Sigmoid colon (tissue), 7 donors: ENCODE data around the gene PDE5A. TPM values are rescaled to one million over a fixed set of nuclear protein-coding genes. Genes with fewer than 3 reads are reported as not detected.
"Not testable (repeated sequence)": the region's sequence is repeated elsewhere in the genome, so short reads cannot be mapped to it uniquely, and the experiment has no call there.

Source experiments
- DNase-seq: peaks from one replicate; pipeline ENCODE4 v3.0.0-alpha.2; 2019
- H3K27ac ChIP-seq, 4 donors: fragments of 200-600 bp; sonication (generic); one replicate each; pipeline ENCODE4 v1.5.1; 2016 to 2019; ENCODE audit warnings: mild to moderate bottlenecking in 1 of 4
- H3K27me3 ChIP-seq, 3 donors: fragments of 200-600 bp; sonication (generic); one replicate each; pipeline ENCODE4 v1.5.1; 2019; ENCODE audit warnings: mild to moderate bottlenecking in 1 of 3
- H3K36me3 ChIP-seq, 4 donors: fragments of 200-600 bp; sonication (generic); one replicate each; pipeline ENCODE4 v1.5.1; 2016 to 2019
- H3K4me1 ChIP-seq, 4 donors: fragments of 200-600 bp; sonication (generic); one replicate each; pipeline ENCODE4 v1.5.1; 2017 to 2019
- H3K4me3 ChIP-seq, 4 donors: fragments of 200-600 bp; sonication (generic); one replicate each; pipeline ENCODE4 v1.5.1; 2017 to 2019; ENCODE audit warnings: mild to moderate bottlenecking in 2 of 4, moderate library complexity in 1 of 4
- H3K9me3 ChIP-seq, 4 donors: fragments of 200-600 bp in 3 of 4; sonication (generic) in 3 of 4; one replicate each; pipeline versions ENCODE4 v1.5.1 to v1.6.1; 2013 to 2019
- EP300 ChIP-seq, 4 donors: sonication (generic); formaldehyde crosslinking; IDR thresholded peaks; one replicate each; pipeline ENCODE4 v1.6.1; 2017; ENCODE audit warnings: antibody characterized with exemption in 4 of 4
- POLR2A ChIP-seq, 2 donors: fragments of 450-650 bp; IDR thresholded peaks; one replicate each; pipeline ENCODE4 v1.6.1; 2016; ENCODE audit warnings: antibody characterized with exemption in 2 of 2, mild to moderate bottlenecking in 2 of 2, moderate library complexity in 2 of 2
- POLR2AphosphoS5 ChIP-seq, 4 donors: sonication (generic); formaldehyde crosslinking; IDR thresholded peaks; one replicate each; pipeline ENCODE4 v1.6.1; 2017; ENCODE audit warnings: antibody characterized with exemption in 4 of 4
- WGBS, 2 donors: extraction: QIAGEN DNeasy Blood & Tissue Kit; methylation state at CpG; one replicate each; pipeline ENCODE4 v1.1.7; 2013; 5-methylcytosine and 5-hydroxymethylcytosine counted together
- intact Hi-C: fragments of 100-400 bp; cut with DNase I; formaldehyde crosslinking; loops from one replicate; pipeline ENCODE4 v1.15.1; 2023
- polyA plus RNA-seq, 3 donors: library from polyadenylated mRNA; stranded (reverse); fragments of 200-250 nt; gene quantifications; one replicate each; pipeline ENCODE4 v1.2.3, GENCODE V29; 2013
- total RNA-seq, 4 donors: library from RNA; depleted of rRNA; stranded (reverse); fragments of >200 nt; gene quantifications; one replicate each; pipeline ENCODE4 v1.1.0, GENCODE V29; 2016
- TF ChIP-seq, protein P1 (sequence below), 4 experiments: fragments of 450-650 bp in 3 of 4; fragments of 200-600 bp in 1 of 4; IDR thresholded peaks; one replicate each; pipeline ENCODE4 v1.5.1; 2016 to 2019; ENCODE audit warnings: antibody characterized with exemption in 4 of 4, mild to moderate bottlenecking in 3 of 4, moderate library complexity in 2 of 4
- donor health status: healthy with polysubstance abuse.
- donor health status: Bipolar disorder and iron deficiency.
- donor health status: healthy.

The PDE5A gene
- total and polyA plus RNA-seq, 7 donors, result 5.5 to 209 (median 138) TPM

DNA sequence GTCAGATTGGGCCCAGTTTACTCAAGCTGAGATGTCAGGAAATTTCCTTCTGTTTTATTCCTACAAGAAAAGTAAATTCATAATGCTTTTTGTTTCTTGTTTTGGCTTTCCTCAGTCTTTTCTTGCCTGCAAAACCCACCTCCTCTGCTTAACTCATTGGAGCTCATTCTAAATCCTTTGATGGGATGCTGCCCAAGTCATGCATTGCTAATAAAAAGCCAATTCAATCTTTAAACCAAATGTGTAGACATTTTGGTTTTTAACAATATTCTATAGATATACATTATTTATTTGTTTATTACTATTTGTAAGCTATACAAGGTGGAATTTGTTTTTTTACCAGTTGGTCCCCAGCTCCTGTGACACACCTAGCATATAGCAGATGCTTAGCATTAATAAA is 13.2 kb upstream of the PDE5A start:
- intact Hi-C loops, result no loop called here
- TF ChIP-seq POLR2AphosphoS5 (IDR thresholded peaks at IDR 0.05) (no peak), POLR2A (IDR thresholded peaks at IDR 0.05) (no peak), EP300 (IDR thresholded peaks at IDR 0.05) (no peak)
- TF ChIP-seq, protein P1, sequence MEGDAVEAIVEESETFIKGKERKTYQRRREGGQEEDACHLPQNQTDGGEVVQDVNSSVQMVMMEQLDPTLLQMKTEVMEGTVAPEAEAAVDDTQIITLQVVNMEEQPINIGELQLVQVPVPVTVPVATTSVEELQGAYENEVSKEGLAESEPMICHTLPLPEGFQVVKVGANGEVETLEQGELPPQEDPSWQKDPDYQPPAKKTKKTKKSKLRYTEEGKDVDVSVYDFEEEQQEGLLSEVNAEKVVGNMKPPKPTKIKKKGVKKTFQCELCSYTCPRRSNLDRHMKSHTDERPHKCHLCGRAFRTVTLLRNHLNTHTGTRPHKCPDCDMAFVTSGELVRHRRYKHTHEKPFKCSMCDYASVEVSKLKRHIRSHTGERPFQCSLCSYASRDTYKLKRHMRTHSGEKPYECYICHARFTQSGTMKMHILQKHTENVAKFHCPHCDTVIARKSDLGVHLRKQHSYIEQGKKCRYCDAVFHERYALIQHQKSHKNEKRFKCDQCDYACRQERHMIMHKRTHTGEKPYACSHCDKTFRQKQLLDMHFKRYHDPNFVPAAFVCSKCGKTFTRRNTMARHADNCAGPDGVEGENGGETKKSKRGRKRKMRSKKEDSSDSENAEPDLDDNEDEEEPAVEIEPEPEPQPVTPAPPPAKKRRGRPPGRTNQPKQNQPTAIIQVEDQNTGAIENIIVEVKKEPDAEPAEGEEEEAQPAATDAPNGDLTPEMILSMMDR (IDR thresholded peaks at IDR 0.05), result no peak
- Histone ChIP-seq H3K4me3 (no peak overlapping the region), H3K27ac (no peak overlapping the region), H3K36me3 (no peaks in the 10 kb centered on the region), H3K4me1 (peaks cover 0 to 10% (median 4%) of the 10 kb centered on the region in 4 donors), H3K9me3 (no peaks in the 10 kb centered on the region), H3K27me3 (no peaks in the 10 kb centered on the region)
- DNase-seq, result no peak

DNA sequence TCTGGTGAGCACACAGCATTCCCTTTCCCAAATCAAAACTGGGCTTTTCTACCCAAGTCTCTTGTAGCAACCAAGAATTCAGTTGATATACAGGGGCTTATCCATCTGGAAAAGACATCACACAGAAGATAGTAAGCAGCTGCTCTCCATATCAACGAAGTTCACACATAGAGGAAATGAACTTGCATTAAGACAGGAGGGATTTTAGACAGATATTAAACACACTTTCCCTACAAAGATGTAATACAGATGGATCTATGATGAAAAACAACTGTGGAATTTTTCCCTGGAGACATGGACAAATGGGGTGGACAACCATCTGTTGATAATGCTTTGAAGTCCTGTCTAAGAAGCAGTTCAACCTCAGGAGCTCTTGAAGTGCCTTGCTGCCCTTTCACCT is 9.8 kb upstream of the PDE5A start:
- Histone ChIP-seq H3K9me3 (no peaks in the 10 kb centered on the region), H3K27ac (no peak overlapping the region), H3K4me3 (no peak overlapping the region), H3K4me1 (no peaks in the 10 kb centered on the region), H3K36me3 (no peaks in the 10 kb centered on the region), H3K27me3 (no peaks in the 10 kb centered on the region)
- WGBS, 2 donors, result 53 to 61% methylated on average over 1 of the region's 1 CpG
- intact Hi-C loops, result no loop called here
- TF ChIP-seq POLR2AphosphoS5 (IDR thresholded peaks at IDR 0.05) (peak in 1 of 4 donors; percentile 41), POLR2A (IDR thresholded peaks at IDR 0.05) (no peak)
- no peak for DNase-seq

DNA sequence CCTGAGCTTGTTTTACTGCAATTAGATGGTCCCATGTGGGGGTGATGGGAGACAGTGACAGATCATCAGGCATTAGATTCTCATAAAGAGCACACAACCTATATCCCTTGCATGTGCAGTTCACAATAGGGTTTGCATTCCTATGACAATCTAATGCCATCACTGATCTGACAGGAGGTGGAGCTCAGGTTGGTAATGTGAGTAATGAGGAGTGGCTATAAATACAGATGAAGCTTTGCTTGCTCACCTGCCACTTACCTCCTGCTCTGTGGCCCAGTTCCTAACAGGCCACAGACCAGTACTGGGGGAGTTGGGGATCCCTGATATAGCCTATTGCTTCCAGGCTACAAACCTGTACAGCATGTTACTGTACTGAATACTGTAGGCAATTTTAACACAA is 8.2 kb upstream of the PDE5A start:
- H3K27ac ChIP-seq, H3K36me3 ChIP-seq, H3K4me3 ChIP-seq, H3K4me1 ChIP-seq, DNase-seq, H3K27me3 ChIP-seq, H3K9me3 ChIP-seq, intact Hi-C loops: not testable (repeated sequence)

DNA sequence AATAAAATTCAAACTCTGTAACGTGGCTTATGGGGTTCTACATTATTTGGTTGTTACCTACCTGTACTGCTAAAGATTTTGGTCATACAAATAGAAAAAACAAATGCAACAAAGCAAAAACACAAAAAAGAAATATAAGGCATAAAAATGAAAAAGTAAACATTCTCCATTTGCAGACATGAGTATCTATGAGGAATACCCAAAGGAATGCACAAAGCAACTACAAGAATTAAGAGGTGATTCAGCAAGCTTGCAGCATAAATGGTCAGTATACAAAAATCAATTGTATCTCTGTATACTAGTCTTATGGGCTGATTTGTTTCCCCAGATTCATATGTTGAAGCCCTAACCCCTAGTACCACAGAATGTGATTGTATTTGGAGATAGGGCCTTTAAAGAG is 3.6 kb upstream of the PDE5A start:
- 87 to 89% methylated on average over 1 of the region's 1 CpG for whole genome bisulfite sequencing, 2 donors
- Histone ChIP-seq H3K4me3 (no peak overlapping the region), H3K4me1 (peaks cover 0 to 23% (median 9%) of the 10 kb centered on the region in 4 donors), H3K27ac (no peak overlapping the region), H3K27me3 (no peaks in the 10 kb centered on the region), H3K9me3 (no peaks in the 10 kb centered on the region), H3K36me3 (no peaks in the 10 kb centered on the region)
- intact Hi-C loops, result loop anchor here (5.0 kb wide), 1 partner anchor 105 kb away; no protein-coding TSS in a partner anchor
- DNase-seq, result no peak
- TF ChIP-seq EP300 (IDR thresholded peaks at IDR 0.05), result no peak
- TF ChIP-seq, protein P1 (IDR thresholded peaks at IDR 0.05), result no peak
- TF ChIP-seq POLR2A (IDR thresholded peaks at IDR 0.05), result no peak
- no peak for TF ChIP-seq POLR2AphosphoS5 (IDR thresholded peaks at IDR 0.05)

DNA sequence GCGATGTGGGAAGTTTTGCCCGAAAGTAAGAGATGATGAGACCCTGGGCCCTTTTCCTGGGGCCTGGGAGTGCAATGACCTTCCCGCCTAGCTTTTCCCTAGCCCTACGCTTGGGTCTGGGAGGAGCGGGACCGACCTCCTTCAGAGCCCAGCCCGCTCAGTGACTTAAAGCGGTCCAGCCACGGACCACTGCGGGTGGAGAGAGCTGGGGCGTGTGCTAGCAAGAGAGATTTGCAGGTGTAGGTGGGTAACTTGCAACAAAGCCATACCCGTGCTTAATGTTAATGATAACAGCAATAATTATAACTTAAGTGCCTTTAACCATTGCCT is 503 bp upstream of the PDE5A start:
- H3K27me3 ChIP-seq, result no peaks in the 10 kb centered on the region
- H3K9me3 ChIP-seq, result no peaks in the 10 kb centered on the region
- H3K36me3 ChIP-seq, result no peaks in the 10 kb centered on the region
- intact Hi-C loops, result loop anchor here (1.0 to 10.0 kb wide), 8 partner anchors 43 to 421 kb away; no protein-coding TSS in a partner anchor
- DNase-seq, result no peak
- peaks cover 0 to 23% (median 12%) of the 10 kb centered on the region in 4 donors for H3K4me1 ChIP-seq
- TF ChIP-seq EP300 (IDR thresholded peaks at IDR 0.05) (no peak), POLR2A (IDR thresholded peaks at IDR 0.05) (no peak), POLR2AphosphoS5 (IDR thresholded peaks at IDR 0.05) (no peak)
- TF ChIP-seq, protein P1 (IDR thresholded peaks at IDR 0.05), result peak in 1 of 4 experiments; percentile 0
- H3K4me3 ChIP-seq, result peak overlapping the region; percentile 75 to 96 (median 83)
- peak overlapping the region; percentile 92 to 96 (median 94) for H3K27ac ChIP-seq
- 1 to 2% methylated on average over 12 of the region's 12 CpGs for WGBS, 2 donors
